Thyroid gland (tissue), 4 donors: ENCODE measurements around the gene NKX1-1. TPM values are rescaled to one million over a fixed set of nuclear protein-coding genes. Genes with fewer than 3 reads are reported as not detected.
"Not testable (repeated sequence)": the region's sequence is repeated elsewhere in the genome, so short reads cannot be mapped to it uniquely, and the experiment has no call there.

Experiments
- DNase-seq, 2 donors: peaks; one replicate each; pipeline ENCODE4 v3.0.0-alpha.2; 2019
- H3K27ac ChIP-seq, 3 donors: fragments of 200-600 bp; sonication (generic); 1 replicate in 2 of 3; 2 replicates in 1 of 3; pipeline ENCODE4 v1.5.1; 2016 to 2019; ENCODE audit warnings: mild to moderate bottlenecking in 1 of 3, moderate library complexity in 1 of 3
- H3K27me3 ChIP-seq: fragments of 200-600 bp; sonication (generic); one replicate; pipeline ENCODE4 v1.5.1; 2019
- H3K36me3 ChIP-seq, 2 donors: fragments of 200-600 bp; sonication (generic); one replicate each; pipeline ENCODE4 v1.5.1; 2016 to 2019
- H3K4me1 ChIP-seq, 2 donors: fragments of 200-600 bp; sonication (generic); one replicate each; pipeline ENCODE4 v1.5.1; 2017 to 2019
- H3K4me3 ChIP-seq, 3 donors: fragments of 200-600 bp; sonication (generic); replicated peaks in 1 of 3; 1 replicate in 2 of 3; 2 replicates in 1 of 3; pipeline ENCODE4 v1.5.1; 2016; ENCODE audit warnings: mild to moderate bottlenecking in 1 of 3
- H3K9me3 ChIP-seq: fragments of 200-600 bp; sonication (generic); one replicate; pipeline ENCODE4 v1.5.1; 2017
- POLR2A ChIP-seq, 2 donors: fragments of 450-650 bp; IDR thresholded peaks; one replicate each; pipeline ENCODE4 v1.6.1; 2017; ENCODE audit warnings: antibody characterized with exemption in 2 of 2, mild to moderate bottlenecking in 2 of 2, moderate library complexity in 1 of 2
- WGBS, 2 donors: methylation state at CpG; one replicate each; pipeline ENCODE4 v1.1.5; 2017; 5-methylcytosine and 5-hydroxymethylcytosine counted together
- intact Hi-C: fragments of 100-400 bp; cut with DNase I; formaldehyde crosslinking; loops from one replicate; pipeline ENCODE4 v1.15.1; 2023
- total RNA-seq, 4 donors: library from RNA; depleted of rRNA; stranded (reverse); fragments of >200 nt; gene quantifications; one replicate each; pipeline ENCODE4 v1.2.3, GENCODE V29; 2016
- TF ChIP-seq, protein P1 (sequence below), 6 experiments: fragments of 200-600 bp in 3 of 6; fragments of 450-650 bp in 3 of 6; sonication (generic) in 3 of 6; IDR thresholded peaks; one replicate each; pipeline ENCODE4 v1.5.1; 2016 to 2019; ENCODE audit warnings: antibody characterized with exemption in 6 of 6, mild to moderate bottlenecking in 2 of 6, inconsistent platforms in 1 of 6, moderate library complexity in 1 of 6

The NKX1-1 gene
- total RNA-seq, 4 donors from 2014 or later = not detected

DNA sequence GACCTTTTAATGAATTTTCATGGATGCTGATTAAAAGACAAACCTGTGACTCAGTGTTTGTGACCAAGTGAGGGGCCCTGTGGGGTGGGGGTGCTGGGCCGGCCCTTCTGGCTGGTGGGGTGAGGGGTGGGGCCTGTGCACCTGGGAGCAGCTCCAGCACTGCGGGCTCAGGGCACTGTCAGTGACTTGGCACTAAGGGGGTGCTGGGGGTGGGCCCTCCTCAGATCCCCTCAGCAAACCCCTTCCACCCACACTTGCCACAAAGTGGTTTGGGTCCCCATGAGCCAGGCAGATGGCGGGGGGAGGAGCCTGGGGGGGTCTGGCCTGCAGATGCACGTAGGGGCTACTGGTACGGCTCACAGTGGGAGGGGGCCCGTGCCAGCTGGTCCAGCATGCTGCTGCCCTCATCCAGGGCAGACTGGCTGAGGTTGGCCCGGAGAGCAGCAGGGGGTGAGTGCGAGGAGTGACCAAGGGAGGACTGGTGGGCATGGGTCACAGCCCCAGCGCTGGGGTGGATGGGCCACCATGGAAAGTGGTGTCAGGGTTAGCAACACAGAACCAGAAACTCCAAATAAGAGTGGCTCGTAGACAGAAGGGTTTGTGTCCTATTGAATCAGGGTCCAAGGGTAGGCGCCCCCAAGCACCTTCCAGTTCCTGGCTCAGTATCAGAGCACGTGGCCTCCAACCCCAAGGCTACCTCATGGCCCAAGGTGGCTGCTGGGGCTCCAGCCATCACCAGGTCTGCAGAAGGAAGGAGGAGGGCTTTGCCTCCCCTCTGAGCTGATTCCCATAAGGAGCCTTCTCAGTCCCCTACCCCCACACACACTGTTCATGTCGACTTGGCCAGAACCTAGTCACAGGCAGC lies 10.1 kb downstream of the NKX1-1 start:
- TF ChIP-seq, protein P1, sequence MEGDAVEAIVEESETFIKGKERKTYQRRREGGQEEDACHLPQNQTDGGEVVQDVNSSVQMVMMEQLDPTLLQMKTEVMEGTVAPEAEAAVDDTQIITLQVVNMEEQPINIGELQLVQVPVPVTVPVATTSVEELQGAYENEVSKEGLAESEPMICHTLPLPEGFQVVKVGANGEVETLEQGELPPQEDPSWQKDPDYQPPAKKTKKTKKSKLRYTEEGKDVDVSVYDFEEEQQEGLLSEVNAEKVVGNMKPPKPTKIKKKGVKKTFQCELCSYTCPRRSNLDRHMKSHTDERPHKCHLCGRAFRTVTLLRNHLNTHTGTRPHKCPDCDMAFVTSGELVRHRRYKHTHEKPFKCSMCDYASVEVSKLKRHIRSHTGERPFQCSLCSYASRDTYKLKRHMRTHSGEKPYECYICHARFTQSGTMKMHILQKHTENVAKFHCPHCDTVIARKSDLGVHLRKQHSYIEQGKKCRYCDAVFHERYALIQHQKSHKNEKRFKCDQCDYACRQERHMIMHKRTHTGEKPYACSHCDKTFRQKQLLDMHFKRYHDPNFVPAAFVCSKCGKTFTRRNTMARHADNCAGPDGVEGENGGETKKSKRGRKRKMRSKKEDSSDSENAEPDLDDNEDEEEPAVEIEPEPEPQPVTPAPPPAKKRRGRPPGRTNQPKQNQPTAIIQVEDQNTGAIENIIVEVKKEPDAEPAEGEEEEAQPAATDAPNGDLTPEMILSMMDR (IDR thresholded peaks at IDR 0.05) = no peak
- TF ChIP-seq POLR2A (IDR thresholded peaks at IDR 0.05) = no peak
- Histone ChIP-seq H3K27me3 (no peaks in the 10 kb centered on the region), H3K36me3 (peaks cover 0 to 7% of the 10 kb centered on the region in 2 donors), H3K27ac (no peak overlapping the region), H3K9me3 (no peaks in the 10 kb centered on the region), H3K4me1 (no peaks in the 10 kb centered on the region), H3K4me3 (no peak overlapping the region)
- intact Hi-C loops = no loop called here
- WGBS, 2 donors = 95 to 97% methylated on average over 10 to 11 of the region's 13 CpGs
- no peak for DNase-seq

DNA sequence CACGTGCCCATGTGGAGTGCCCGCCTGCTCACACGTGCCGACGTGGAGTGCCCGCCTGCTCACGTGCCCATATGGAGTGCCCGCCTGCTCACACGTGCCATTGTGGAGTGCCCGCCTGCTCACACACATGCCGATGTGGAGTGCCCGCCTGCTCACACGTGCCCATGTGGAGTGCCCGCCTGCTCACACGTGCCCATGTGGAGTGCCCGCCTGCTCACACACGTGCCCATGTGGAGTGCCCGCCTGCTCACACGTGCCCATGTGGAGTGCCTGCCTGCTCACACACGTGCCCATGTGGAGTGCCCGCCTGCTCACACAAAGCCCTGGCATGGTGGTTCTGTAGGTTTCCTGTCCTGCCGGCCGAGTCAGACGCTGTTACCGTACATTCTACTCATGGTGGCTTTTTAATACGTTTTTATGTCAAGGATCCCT lies 10.8 kb downstream of the NKX1-1 start:
- H3K27me3 ChIP-seq, intact Hi-C loops, DNase-seq, H3K27ac ChIP-seq, H3K36me3 ChIP-seq, H3K4me1 ChIP-seq, H3K4me3 ChIP-seq, H3K9me3 ChIP-seq: not testable (repeated sequence)
- WGBS, 2 donors = 96 to 97% methylated on average over 14 to 26 of the region's 26 CpGs

DNA sequence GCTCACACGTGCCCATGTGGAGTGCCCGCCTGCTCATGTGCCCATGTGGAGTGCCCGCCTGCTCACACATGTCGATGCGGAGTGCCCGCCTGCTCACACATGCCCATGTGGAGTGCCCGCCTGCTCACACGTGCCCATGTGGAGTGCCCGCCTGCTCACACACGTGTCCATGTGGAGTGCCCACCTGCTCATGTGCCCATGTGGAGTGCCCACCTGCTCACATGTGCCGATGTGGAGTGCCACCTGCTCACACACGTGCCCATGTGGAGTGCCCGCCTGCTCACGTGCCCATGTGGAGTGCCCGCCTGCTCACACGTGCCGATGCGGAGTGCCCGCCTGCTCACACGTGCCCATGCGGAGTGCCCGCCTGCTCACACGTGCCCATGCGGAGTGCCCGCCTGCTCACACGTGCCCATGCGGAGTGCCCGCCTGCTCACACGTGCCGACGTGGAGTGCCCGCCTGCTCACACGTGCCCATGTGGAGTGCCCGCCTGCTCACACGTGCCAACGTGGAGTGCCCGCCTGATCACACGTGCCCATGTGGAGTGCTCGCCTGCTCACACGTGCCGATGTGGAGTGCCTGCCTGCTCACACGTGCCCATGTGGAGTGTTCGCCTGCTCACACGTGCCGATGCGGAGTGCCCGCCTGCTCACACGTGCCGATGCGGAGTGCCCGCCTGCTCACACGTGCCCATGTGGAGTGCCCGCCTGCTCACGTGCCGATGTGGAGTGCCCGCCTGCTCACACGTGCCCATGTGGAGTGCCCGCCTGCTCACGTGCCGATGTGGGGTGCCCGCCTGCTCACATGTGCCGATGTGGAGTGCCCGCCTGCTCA lies 11.5 kb downstream of the NKX1-1 start:
- intact Hi-C loops, DNase-seq: not testable (repeated sequence)

DNA sequence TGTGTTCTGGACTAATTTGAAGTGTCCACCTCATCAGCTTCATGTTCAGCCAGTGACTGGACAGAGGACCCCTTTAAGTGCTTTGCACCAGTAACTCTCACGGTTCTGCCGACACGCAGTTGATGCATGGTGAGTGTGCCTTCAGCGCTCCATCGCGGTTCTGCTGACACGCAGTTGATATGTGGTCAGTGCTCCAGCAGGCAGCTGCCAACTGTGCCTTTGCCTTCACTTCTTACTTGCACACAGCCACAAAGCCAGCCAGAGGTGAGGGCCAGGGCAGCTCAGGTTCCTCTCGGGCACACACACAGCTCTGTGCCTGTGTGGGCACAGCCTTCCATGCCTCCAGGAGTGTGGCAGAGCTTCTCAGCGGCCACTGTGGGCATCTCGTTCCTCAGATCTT lies 12.4 kb downstream of the NKX1-1 start:
- Histone ChIP-seq H3K4me1 (no peaks in the 10 kb centered on the region), H3K27me3 (no peaks in the 10 kb centered on the region), H3K27ac (no peak overlapping the region), H3K36me3 (peaks cover 0 to 7% of the 10 kb centered on the region in 2 donors), H3K4me3 (no peak overlapping the region), H3K9me3 (no peaks in the 10 kb centered on the region)
- intact Hi-C loops = no loop called here
- no peak for DNase-seq
- WGBS, 2 donors = 94 to 100% methylated on average over 10 of the region's 10 CpGs
- TF ChIP-seq POLR2A (IDR thresholded peaks at IDR 0.05) = no peak
- TF ChIP-seq, protein P1 (IDR thresholded peaks at IDR 0.05) = no peak

More for the DNA sequence above, 11.5 kb downstream of the NKX1-1 start:
- H3K27ac ChIP-seq, H3K4me3 ChIP-seq, H3K27me3 ChIP-seq, H3K4me1 ChIP-seq, H3K9me3 ChIP-seq, H3K36me3 ChIP-seq: not testable (repeated sequence)
- WGBS, 2 donors = 86 to 94% methylated on average over 3 to 26 of the region's 63 CpGs

DNA sequence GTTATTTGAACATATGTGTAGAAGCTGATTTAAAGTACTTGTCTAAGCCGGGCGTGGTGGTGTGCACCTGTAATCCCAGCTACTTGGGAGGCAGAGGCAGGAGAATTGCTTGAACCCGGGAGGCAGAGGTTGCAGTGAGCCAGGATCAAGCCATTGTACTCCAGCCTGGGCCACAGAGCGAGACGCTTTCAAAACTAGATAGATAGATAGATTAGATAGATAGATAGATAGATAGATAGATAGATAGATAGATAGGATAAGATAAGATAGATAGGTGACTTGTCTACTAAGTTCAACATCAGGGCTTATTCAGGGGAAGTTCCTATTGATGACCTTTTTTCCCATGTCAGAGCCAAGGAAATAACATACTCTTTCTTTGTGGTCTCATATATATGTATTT lies 12.9 kb downstream of the NKX1-1 start:
- H3K4me1 ChIP-seq, intact Hi-C loops, H3K36me3 ChIP-seq, H3K27me3 ChIP-seq, H3K27ac ChIP-seq, DNase-seq, H3K4me3 ChIP-seq, H3K9me3 ChIP-seq: not testable (repeated sequence)
- 96 to 97% methylated on average over 5 of the region's 5 CpGs for WGBS, 2 donors

DNA sequence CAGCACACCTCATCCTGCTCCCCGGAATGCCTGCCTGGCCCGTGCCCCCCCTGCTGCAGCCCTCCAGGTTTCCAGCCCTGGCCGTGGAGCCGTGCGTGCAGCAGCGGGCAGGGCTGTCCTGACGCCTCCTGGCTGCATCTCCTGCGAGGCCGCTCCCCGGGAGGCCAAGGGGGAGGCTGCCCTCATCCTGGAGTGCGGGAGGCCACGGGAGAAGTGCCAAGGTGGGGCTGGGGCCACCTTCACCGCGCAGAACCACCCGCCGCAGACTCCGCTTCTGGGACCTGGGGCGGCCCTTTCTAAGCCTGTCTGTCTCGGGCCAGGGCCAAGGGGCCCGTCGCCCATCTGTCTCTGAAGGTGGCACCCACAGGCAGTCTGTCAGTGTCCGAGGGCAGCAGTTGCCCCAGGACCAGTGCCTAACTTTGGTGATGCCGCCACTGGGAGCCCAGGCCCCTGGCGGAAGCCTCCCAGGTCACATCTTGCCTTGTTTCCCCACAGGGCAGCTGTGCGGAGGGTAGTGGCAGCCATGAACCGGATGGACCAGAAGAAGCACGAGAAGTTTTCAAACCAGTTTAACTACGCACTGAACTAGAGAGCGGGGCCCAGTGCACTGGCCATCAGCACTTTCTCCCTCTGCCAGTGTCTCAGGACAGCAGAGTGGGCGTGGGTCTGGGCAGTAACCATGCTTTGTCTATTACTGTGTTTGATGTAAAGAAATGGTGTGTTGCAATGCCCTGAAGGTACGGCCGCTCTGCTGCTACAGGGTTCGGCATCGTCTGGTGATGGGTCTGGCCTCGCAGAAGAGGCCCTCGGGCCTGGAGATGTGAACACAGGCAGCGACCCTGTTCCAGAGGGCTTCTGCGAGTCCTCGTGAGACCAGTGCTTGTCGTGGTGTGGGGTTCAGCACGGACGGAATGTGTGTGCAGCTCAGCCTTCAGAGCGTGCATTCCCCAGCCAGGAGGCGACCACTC lies 20.6 kb downstream of the NKX1-1 start:
- Histone ChIP-seq H3K4me3 (no peak overlapping the region), H3K9me3 (no peaks in the 10 kb centered on the region), H3K36me3 (peaks cover 5 to 13% of the 10 kb centered on the region in 2 donors), H3K4me1 (no peaks in the 10 kb centered on the region), H3K27me3 (no peaks in the 10 kb centered on the region), H3K27ac (no peak overlapping the region)
- DNase-seq = no peak
- intact Hi-C loops = no loop called here
- TF ChIP-seq, protein P1 (IDR thresholded peaks at IDR 0.05) = no peak
- TF ChIP-seq POLR2A (IDR thresholded peaks at IDR 0.05) = no peak
- 94% methylated on average over 20 to 26 of the region's 44 CpGs for WGBS, 2 donors
